ENCODE results near the gene COX7A2L.

COX7A2L gene

DNA sequence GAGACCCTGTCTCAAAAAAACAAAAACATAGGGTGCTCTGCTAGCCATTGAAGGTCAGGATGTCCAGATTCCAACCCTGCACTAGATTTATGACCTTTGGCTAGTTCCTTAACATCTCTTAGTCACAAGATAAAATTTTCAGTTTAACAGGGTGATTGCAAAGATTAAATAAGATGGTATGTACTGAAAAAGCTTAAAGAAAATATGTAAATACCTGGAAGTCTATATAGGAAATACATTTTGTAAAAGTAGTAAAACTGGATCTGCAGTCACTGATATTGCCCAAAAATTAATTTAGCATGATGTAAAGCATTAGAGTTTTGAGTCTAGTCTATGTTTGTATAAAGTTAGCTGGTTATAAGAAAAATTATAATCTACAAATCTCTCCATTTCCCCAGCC, 5.4 kb upstream of the COX7A2L start:
- H3K27ac ChIP-seq (ENCODE audit: low read length): no peak overlapping the region
- H3K27me3 ChIP-seq (ENCODE audit: control insufficient read depth, insufficient read depth, low read length): no peaks in the 10 kb centered on the region
- no peaks in the 10 kb centered on the region for H3K36me3 ChIP-seq (ENCODE audit: control insufficient read depth, insufficient read depth, low read length)
- no peaks in the 10 kb centered on the region for H3K4me1 ChIP-seq (ENCODE audit: control insufficient read depth, insufficient read depth, low read length)
- H3K4me3 ChIP-seq (ENCODE audit: low read length): no peak overlapping the region
- no peak for DNase-seq (ENCODE audit: low read depth, low spot score)
- no peaks in the 10 kb centered on the region for H3K9me3 ChIP-seq (ENCODE audit: control insufficient read depth, insufficient read depth, low read length)

DNA sequence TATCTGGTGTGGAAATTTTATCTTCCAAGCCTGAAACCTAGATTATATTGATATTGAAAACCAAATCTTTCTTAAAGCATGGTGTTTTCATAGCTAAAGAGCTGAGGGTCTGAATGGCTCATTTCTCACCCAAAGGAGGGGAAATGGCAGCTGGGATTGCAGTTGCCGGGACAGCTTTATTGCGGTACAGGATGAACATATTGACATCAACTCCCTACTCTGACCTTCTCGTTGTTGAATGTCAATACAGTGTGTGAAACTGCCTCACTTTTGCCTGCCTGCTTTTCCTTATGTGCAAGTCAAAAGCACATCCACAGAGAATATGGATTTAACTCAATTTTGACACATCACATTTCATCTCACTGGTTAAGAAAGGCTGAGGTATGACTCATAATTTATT, 3.6 kb upstream of the COX7A2L start:
- no peak overlapping the region for H3K27ac ChIP-seq (ENCODE audit: low read length)
- no peaks in the 10 kb centered on the region for H3K4me1 ChIP-seq (ENCODE audit: control insufficient read depth, insufficient read depth, low read length)
- no peak overlapping the region for H3K4me3 ChIP-seq (ENCODE audit: low read length)
- no peaks in the 10 kb centered on the region for H3K36me3 ChIP-seq (ENCODE audit: control insufficient read depth, insufficient read depth, low read length)
- H3K9me3 ChIP-seq (ENCODE audit: control insufficient read depth, insufficient read depth, low read length): no peaks in the 10 kb centered on the region
- no peaks in the 10 kb centered on the region for H3K27me3 ChIP-seq (ENCODE audit: control insufficient read depth, insufficient read depth, low read length)
- no peak for DNase-seq (ENCODE audit: low read depth, low spot score)
- no CpG with 5 or more reads among the region's 3 CpGs for whole genome bisulfite sequencing (ENCODE audit: insufficient coverage, insufficient read length)

DNA sequence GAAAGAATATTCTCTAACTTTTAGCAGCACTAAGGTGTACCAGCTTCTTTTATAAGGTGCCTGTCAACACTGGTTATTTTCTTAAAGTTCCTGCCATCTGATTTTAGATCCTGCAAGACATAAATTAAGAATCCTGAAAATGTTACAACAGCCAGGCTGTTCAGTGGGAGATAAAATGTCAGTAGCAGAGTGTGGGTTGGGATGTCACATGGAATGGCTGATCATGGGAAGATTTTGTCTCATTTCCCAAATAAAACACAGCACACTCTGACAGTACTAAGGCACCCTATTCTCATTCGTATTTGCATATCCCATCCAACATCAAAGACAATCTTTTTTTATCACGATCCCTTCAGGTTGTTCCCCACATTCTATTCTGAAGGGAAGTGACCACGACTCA, 2.4 kb upstream of the COX7A2L start:
- no peaks in the 10 kb centered on the region for H3K27me3 ChIP-seq (ENCODE audit: control insufficient read depth, insufficient read depth, low read length)
- no peaks in the 10 kb centered on the region for H3K4me1 ChIP-seq (ENCODE audit: control insufficient read depth, insufficient read depth, low read length)
- H3K4me3 ChIP-seq (ENCODE audit: low read length): no peak overlapping the region
- no peaks in the 10 kb centered on the region for H3K9me3 ChIP-seq (ENCODE audit: control insufficient read depth, insufficient read depth, low read length)
- no peaks in the 10 kb centered on the region for H3K36me3 ChIP-seq (ENCODE audit: control insufficient read depth, insufficient read depth, low read length)
- H3K27ac ChIP-seq (ENCODE audit: low read length): no peak overlapping the region
- no CpG with 5 or more reads among the region's 3 CpGs for WGBS (ENCODE audit: insufficient coverage, insufficient read length)
- DNase-seq (ENCODE audit: low read depth, low spot score): no peak

DNA sequence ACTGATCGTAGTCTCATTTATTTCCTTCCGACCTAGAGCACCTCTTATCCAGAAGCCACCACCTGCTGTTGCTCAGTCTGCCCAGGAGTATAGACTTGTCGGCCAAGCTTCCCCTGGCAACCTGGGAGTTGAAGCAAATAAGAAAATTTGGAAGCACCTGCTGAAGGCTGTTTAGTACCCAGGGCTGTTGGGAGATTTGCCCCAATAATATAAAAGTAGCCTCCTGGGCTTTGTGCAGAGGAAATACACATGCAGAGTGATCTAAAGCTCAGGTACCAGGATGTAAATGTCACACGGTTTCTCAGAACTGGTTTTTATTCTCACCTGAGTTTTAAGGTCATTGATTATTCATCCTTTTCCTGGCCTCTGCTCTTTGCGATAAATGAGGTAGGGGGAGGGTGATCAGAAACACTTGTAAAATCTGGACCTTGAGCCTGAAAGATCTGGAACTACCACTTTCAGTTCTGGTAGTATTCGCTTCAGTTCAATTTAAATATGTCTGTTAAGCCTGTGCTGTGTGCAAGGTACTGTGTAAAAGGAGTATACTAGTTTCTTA, 789 bp upstream of the COX7A2L start:
- no CpG with 5 or more reads among the region's 6 CpGs for WGBS (ENCODE audit: insufficient coverage, insufficient read length)
- DNase-seq (ENCODE audit: low read depth, low spot score): no peak
- Histone ChIP-seq H3K36me3 (ENCODE audit: control insufficient read depth, insufficient read depth, low read length) (no peaks in the 10 kb centered on the region), H3K4me3 (ENCODE audit: low read length) (peak overlapping the region; percentile 8; the same call in 1 of the 2 replicates), H3K27me3 (ENCODE audit: control insufficient read depth, insufficient read depth, low read length) (no peaks in the 10 kb centered on the region), H3K27ac (ENCODE audit: low read length) (no peak overlapping the region), H3K9me3 (ENCODE audit: control insufficient read depth, insufficient read depth, low read length) (no peaks in the 10 kb centered on the region), H3K4me1 (ENCODE audit: control insufficient read depth, insufficient read depth, low read length) (no peaks in the 10 kb centered on the region)

DNA sequence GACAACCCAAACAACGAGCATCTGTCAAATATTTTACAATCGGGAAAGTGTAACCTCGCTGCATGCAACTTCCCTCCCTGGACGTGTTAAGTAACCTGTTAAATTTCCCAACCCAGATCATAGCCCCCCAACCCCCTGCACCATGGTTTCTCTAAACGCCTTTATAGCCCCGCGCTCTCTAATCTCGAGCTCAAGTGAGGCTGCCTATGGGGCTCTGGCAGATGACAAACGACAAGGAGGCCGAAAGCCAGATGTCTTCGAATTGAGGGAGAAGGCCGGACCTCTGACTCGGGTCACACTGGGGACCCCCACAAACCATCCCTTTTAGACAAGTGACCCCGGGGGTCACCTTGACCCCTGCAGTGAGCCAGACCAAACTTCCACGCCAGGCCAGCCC, 526 bp downstream of the COX7A2L start:
- H3K9me3 ChIP-seq (ENCODE audit: control insufficient read depth, insufficient read depth, low read length): no peaks in the 10 kb centered on the region
- no CpG with 5 or more reads among the region's 15 CpGs for WGBS (ENCODE audit: insufficient coverage, insufficient read length)
- H3K36me3 ChIP-seq (ENCODE audit: control insufficient read depth, insufficient read depth, low read length): no peaks in the 10 kb centered on the region
- H3K27ac ChIP-seq (ENCODE audit: low read length): no peak overlapping the region
- H3K4me1 ChIP-seq (ENCODE audit: control insufficient read depth, insufficient read depth, low read length): no peaks in the 10 kb centered on the region
- H3K4me3 ChIP-seq (ENCODE audit: low read length): peak overlapping the region; percentile 87
- DNase-seq (ENCODE audit: low read depth, low spot score): no peak
- no peaks in the 10 kb centered on the region for H3K27me3 ChIP-seq (ENCODE audit: control insufficient read depth, insufficient read depth, low read length)

DNA sequence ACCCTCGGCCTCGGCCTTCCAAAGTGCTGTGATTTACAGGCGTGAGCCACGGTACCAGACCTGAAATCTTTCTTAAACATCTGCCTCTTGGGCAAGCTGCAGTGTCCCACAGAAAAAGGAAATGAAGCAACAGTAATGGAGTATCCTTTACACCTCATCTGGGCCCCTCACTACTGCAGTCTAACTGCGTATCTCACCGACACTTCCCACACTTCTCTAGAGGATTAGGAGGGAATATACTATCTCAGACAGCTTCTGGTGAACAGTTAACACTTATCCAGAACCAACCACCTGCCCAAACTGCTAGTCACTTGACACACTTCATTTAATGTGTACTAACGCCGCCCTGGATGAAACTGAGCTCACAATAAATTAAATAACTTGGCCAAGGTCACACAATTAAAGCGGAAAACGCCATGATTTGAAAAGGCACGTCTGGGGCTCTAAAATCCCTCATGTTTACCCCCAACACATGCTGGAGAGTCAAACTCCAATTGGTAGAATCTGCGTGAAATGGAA, 993 bp downstream of the COX7A2L start:
- no CpG with 5 or more reads among the region's 12 CpGs for WGBS (ENCODE audit: insufficient coverage, insufficient read length)
- Histone ChIP-seq H3K27me3 (ENCODE audit: control insufficient read depth, insufficient read depth, low read length) (no peaks in the 10 kb centered on the region), H3K27ac (ENCODE audit: low read length) (no peak overlapping the region), H3K9me3 (ENCODE audit: control insufficient read depth, insufficient read depth, low read length) (no peaks in the 10 kb centered on the region), H3K4me3 (ENCODE audit: low read length) (peak overlapping the region; percentile 87; the same call in 1 of the 2 replicates), H3K36me3 (ENCODE audit: control insufficient read depth, insufficient read depth, low read length) (no peaks in the 10 kb centered on the region), H3K4me1 (ENCODE audit: control insufficient read depth, insufficient read depth, low read length) (no peaks in the 10 kb centered on the region)
- no peak for DNase-seq (ENCODE audit: low read depth, low spot score)

DNA sequence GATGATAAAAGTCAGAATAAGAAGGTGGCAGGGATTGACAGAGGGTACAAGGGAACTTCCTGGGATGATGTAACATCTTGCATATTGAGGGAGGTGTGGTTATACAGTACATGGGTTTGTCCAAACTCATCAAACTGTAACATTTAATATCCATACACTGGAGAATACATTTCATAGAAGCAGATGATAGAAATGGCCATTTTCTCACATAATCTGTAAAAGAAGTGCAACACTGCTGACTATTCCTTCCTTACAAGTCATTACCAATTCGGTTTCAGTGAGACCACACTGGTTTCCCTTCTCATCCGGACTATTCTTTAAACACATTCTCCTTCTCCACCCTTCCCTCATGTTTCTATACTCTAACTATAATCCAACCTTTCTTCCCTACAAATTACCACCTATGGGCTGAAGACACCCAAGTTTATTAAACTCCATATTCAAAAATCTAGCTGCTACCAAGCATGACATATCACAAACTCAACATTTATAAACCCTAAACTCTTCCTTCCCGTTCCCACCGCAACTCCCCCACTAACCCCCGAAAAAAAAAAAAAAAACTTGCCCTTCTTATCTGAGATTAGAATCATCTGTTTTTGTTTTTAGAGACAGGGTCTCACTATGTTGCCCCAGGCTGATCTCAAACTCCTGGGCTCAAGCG, 1.6 kb downstream of the COX7A2L start:
- Histone ChIP-seq H3K27ac (ENCODE audit: low read length) (no peak overlapping the region), H3K36me3 (ENCODE audit: control insufficient read depth, insufficient read depth, low read length) (no peaks in the 10 kb centered on the region), H3K9me3 (ENCODE audit: control insufficient read depth, insufficient read depth, low read length) (no peaks in the 10 kb centered on the region), H3K4me3 (ENCODE audit: low read length) (no peak overlapping the region), H3K27me3 (ENCODE audit: control insufficient read depth, insufficient read depth, low read length) (no peaks in the 10 kb centered on the region), H3K4me1 (ENCODE audit: control insufficient read depth, insufficient read depth, low read length) (no peaks in the 10 kb centered on the region)
- DNase-seq (ENCODE audit: low read depth, low spot score): no peak
- 100% methylated on average over 4 of the region's 6 CpGs for WGBS (ENCODE audit: insufficient coverage, insufficient read length)

DNA sequence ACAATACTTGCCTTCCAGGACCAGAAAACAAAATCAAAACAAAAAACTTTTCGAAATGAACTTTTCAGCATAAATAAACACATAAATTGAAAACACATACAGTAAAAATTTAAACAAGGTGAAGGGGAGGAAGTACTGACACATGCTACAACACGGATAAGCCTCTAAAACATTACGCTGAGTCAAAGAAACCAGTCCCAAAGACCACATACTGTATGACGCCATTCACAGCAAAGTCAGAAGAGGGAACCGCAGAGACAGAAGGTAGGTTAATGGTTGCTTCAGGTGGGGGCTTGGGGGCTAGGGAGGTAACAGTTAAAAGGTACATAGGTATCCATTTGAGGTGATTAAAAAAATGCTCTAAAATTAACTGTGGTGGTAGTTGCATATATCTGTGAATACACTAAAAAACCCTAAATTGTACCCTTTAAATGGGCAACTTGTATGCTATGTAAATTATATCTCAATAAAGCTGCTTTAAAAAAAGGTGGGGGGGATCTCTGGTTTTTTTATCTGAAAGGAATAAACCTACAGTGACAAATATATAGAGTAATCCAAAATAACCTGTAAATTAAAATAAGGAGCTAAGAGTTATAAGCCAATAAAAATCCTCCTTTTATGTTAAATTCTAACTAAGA, 7.1 kb downstream of the COX7A2L start:
- Histone ChIP-seq H3K27me3 (ENCODE audit: control insufficient read depth, insufficient read depth, low read length) (no peaks in the 10 kb centered on the region), H3K36me3 (ENCODE audit: control insufficient read depth, insufficient read depth, low read length) (no peaks in the 10 kb centered on the region), H3K4me3 (ENCODE audit: low read length) (no peak overlapping the region), H3K9me3 (ENCODE audit: control insufficient read depth, insufficient read depth, low read length) (no peaks in the 10 kb centered on the region), H3K27ac (ENCODE audit: low read length) (no peak overlapping the region), H3K4me1 (ENCODE audit: control insufficient read depth, insufficient read depth, low read length) (no peaks in the 10 kb centered on the region)
- DNase-seq (ENCODE audit: low read depth, low spot score): no peak
- 100% methylated on average over 1 of the region's 5 CpGs for WGBS (ENCODE audit: insufficient coverage, insufficient read length)

DNA sequence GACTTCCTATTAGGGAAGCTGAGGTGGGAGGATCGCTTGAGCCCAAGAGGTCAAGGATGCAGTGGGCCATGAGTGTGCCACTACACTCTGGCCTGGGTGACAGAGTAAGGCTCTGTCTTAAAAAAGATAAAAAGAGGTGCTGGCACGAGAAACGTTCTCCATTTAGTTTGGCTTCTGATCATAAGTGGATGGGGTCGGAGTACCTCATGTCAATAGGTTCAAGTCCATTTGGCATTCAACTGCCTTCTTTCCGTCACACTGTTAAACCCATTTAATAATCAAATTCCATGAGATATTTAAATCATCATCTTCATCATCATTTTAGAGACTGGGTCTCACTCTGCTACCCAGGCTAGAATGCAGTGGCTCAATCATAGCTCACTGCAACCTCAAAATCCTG, 9.2 kb downstream of the COX7A2L start:
- DNase-seq (ENCODE audit: low read depth, low spot score): no peak
- no peaks in the 10 kb centered on the region for H3K36me3 ChIP-seq (ENCODE audit: control insufficient read depth, insufficient read depth, low read length)
- no peaks in the 10 kb centered on the region for H3K27me3 ChIP-seq (ENCODE audit: control insufficient read depth, insufficient read depth, low read length)
- no peak overlapping the region for H3K4me3 ChIP-seq (ENCODE audit: low read length)
- H3K27ac ChIP-seq (ENCODE audit: low read length): no peak overlapping the region
- no peaks in the 10 kb centered on the region for H3K9me3 ChIP-seq (ENCODE audit: control insufficient read depth, insufficient read depth, low read length)
- H3K4me1 ChIP-seq (ENCODE audit: control insufficient read depth, insufficient read depth, low read length): no peaks in the 10 kb centered on the region
- WGBS (ENCODE audit: insufficient coverage, insufficient read length): 100% methylated on average over 1 of the region's 5 CpGs

DNA sequence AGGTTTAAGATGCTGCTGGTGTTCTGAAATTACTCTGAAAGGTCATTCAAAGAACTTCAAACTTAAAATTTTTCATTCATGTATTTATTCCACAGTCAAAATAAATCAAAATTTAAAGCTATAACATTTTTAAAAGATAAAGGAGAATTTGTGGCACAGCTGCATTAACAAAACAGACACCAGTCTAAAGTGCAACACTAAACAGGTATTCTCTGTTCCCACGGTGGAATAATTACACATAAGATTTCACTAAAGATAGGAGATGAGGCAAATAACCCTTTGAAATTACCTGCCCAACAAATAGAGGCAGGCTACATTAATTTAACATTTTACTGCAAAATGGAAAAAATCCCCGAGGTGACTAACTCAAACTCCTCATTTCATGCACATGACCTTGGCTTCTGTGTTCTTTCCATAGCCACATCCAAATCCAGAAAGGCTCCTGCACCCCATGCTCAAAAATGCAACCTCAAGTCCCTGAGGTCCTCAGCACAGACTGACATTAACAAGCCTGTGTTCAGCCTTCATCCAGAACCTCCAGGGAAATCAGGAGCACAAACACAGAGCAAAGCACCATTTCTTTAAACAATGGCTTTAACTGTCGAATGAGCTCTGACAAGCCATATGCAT, 10.5 kb downstream of the COX7A2L start:
- WGBS (ENCODE audit: insufficient coverage, insufficient read length): no CpG with 5 or more reads among the region's 3 CpGs
- Histone ChIP-seq H3K27me3 (ENCODE audit: control insufficient read depth, insufficient read depth, low read length) (no peaks in the 10 kb centered on the region), H3K4me1 (ENCODE audit: control insufficient read depth, insufficient read depth, low read length) (no peaks in the 10 kb centered on the region), H3K27ac (ENCODE audit: low read length) (no peak overlapping the region), H3K36me3 (ENCODE audit: control insufficient read depth, insufficient read depth, low read length) (no peaks in the 10 kb centered on the region), H3K9me3 (ENCODE audit: control insufficient read depth, insufficient read depth, low read length) (no peaks in the 10 kb centered on the region), H3K4me3 (ENCODE audit: low read length) (no peak overlapping the region)
- DNase-seq (ENCODE audit: low read depth, low spot score): no peak
